GM12874 (cell line): ENCODE results near the gene DERL2.

Source experiments
- TF ChIP-seq, protein P1 (sequence below): IDR thresholded peaks from 2 replicates; pipeline ENCODE4 v1.5.1; 2011; ENCODE audit warnings: low read depth, mild to moderate bottlenecking, control low read depth, low read length, moderate library complexity; ENCODE audit not compliant: insufficient read depth

DERL2 gene

GRCh38 chr17:5500589-5501391 lies 14.8 kb upstream of the DERL2 start:
- TF ChIP-seq, protein P1, sequence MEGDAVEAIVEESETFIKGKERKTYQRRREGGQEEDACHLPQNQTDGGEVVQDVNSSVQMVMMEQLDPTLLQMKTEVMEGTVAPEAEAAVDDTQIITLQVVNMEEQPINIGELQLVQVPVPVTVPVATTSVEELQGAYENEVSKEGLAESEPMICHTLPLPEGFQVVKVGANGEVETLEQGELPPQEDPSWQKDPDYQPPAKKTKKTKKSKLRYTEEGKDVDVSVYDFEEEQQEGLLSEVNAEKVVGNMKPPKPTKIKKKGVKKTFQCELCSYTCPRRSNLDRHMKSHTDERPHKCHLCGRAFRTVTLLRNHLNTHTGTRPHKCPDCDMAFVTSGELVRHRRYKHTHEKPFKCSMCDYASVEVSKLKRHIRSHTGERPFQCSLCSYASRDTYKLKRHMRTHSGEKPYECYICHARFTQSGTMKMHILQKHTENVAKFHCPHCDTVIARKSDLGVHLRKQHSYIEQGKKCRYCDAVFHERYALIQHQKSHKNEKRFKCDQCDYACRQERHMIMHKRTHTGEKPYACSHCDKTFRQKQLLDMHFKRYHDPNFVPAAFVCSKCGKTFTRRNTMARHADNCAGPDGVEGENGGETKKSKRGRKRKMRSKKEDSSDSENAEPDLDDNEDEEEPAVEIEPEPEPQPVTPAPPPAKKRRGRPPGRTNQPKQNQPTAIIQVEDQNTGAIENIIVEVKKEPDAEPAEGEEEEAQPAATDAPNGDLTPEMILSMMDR = no peak

- TF ChIP-seq, protein P1 = no peak
These were observed 14.2 kb upstream of the DERL2 start for GRCh38 chr17:5500247-5500588.

- TF ChIP-seq, protein P1 = no peak
These were observed 13.7 kb upstream of the DERL2 start for GRCh38 chr17:5499476-5500231.

DNA sequence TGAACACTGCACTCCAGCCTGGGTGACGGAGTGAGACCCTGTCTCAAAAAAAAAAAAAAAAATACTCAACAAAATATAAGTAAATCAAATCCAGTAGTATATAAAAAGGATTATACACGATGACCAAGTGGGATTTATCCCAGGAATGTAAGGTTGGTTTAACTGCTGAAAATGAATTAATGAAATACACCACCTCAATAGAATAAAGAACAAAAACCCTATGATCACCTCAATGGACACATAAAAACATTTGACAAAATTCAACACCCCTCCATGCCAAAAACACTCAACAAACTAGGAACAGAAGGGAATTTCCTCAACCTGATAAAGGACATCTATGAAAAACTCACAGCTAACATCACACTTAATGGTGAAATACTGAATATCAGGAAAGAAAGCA lies 7.0 kb upstream of the DERL2 start:
- TF ChIP-seq, protein P1 = no peak

GRCh38 chr17:5488752-5489151 lies 2.8 kb upstream of the DERL2 start:
- TF ChIP-seq, protein P1 = no peak

DNA sequence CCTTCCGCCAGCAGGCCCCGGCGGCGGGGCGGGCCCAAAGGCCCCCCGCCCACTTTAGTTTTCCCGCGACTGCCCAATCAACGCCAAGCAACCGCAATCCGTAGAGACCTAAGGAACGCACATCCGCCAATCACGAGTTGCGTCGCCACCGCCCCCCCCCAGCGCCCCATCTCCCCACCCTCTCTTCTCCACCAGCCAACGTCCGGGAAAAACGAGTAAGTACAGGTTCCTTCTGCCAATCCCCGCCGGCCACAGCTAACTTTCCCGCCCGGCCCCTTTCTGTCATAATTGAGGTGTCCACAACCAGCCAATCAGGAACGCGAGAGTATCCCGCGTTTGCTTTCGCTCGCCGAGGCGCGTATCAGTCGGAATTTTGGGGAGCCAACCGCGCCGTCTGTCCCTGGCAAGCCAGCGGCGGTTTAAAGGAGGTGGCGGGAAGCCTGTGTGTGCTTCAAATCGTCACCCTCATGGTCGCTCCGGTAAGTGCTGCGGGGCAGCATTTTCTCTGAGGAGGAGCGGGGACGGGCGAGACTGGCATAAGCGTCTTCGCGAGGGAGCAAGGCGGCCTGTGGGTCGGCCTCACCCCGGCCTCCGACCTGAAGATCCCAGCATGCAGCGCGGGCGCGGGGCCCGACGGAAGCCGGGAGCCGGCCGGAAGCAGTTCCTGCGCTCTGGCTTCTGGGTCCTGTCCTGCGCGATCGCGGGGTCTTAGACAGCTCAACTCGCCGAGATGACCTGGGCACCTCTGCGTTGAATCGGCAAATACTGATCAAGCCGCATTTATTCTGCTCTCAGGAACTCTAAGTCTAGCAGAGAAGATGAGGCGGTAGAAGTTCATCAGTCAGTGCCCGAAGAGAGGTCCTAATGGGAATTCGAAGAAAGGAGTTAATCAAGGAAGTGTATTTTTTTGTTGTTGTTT lies 487 bp upstream of the DERL2 start, which contains the start of gene MIS12:
Gene MIS12 (plus strand): TSS at position 361 of the 919 bp plus-strand sequence. CDS start 2,297 bp downstream, outside the sequence.
- TF ChIP-seq, protein P1 = no peak
